GM20000 (cell line): ENCODE data around the gene ZSWIM1.
A peak's percentile ranks its signal among the peaks of the same experiment; 100 is the strongest.

Experiments used
- DNase-seq: peaks from one replicate; pipeline ENCODE4 v3.0.0; 2012; ENCODE audit warnings: low spot score
- CTCF ChIP-seq: IDR thresholded peaks from 2 replicates; pipeline ENCODE4 v1.5.1; 2012; ENCODE audit warnings: mild to moderate bottlenecking, control low read depth; ENCODE audit errors: extremely low read depth, missing control alignments

Gene ZSWIM1

DNA sequence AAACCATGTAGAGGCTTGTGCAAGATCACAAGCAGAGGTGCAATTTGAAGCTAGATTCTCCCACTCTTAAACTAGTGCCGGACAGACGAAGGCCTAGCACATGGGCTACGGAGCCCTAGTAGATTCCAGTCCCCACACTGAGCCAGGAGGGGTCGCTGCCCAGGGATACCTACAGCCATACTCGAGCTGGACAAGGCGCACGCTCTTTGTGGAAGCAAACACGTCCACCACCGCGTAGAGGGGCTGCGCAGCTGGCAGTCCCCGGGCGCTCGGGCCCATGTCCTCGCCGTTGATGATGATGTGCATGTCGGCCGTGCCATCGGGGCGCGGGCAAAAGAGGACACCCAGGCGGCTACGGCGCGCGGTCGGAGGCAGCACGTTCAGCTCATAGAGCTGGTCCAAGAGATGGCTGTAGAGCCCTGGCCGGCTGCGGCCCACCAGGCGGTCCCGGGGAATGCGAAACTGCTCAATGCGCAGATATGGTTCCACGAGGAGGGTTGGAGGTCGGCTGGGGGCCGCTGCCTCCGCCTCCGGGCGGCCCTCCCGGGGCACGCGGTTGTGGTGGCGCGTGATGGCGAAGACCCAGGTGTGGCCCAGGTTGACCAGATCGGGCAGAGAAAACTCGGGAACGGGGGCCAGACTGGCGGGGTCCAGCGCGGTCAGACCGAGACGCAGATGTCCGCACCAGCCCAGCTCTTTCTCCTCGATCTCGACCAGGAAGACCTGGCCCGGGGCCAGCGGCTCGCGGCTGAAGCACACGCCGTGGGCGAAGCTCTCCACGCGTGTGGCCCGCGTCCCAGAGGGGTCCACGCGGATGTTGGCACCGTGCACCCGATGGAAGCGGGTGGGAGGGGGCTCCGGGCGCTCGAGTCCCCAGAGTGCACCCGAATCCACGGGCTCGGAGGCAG lies 9.3 kb downstream of the ZSWIM1 start:
- peak; percentile 75 for DNase-seq
- peak; percentile 25 for TF ChIP-seq CTCF

GRCh38 chr20:45890985-45891983 lies 10.3 kb downstream of the ZSWIM1 start, which contains the start of the genes CTSA and NEURL2:
Gene CTSA, plus strand, starts transcription at chr20:45891335. Its CDS starts 234 bp downstream, at chr20:45891569.
Gene NEURL2, minus strand, starts transcription at chr20:45891208. Its CDS starts 217 bp downstream, at chr20:45890991.
- peak; percentile 98 for DNase-seq

GRCh38 chr20:45892049-45892825 lies 11.2 kb downstream of the ZSWIM1 start:
- DNase-seq: no peak
- no peak for TF ChIP-seq CTCF

More at GRCh38 chr20:45890985-45891983, 10.3 kb downstream of the ZSWIM1 start, which contains the start of the genes CTSA and NEURL2:
- no peak for TF ChIP-seq CTCF

- no peak for DNase-seq
- TF ChIP-seq CTCF: no peak
Observed at GRCh38 chr20:45892828-45893500, 11.9 kb downstream of the ZSWIM1 start.

GRCh38 chr20:45893831-45894230 lies 12.8 kb downstream of the ZSWIM1 start:
- TF ChIP-seq CTCF: no peak
- no peak for DNase-seq

DNA sequence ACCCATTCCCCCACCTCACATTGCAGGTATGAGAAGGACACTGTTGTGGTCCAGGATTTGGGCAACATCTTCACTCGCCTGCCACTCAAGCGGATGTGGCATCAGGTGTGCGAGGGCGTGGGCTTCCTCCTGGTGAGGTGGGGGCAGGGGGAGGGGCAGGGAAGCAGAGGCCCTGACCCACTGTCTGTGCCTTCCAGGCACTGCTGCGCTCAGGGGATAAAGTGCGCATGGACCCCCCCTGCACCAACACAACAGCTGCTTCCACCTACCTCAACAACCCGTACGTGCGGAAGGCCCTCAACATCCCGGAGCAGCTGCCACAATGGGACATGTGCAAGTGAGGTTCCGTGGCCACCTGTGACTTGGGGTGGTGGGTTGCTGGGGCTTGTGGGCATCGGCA lies 13.8 kb downstream of the ZSWIM1 start:
- DNase-seq: no peak
- no peak for TF ChIP-seq CTCF
